ENCODE measurements around the gene GFOD1.

- TF ChIP-seq EZH2 (IDR thresholded peaks at IDR 0.05; ENCODE audit: low read depth): no peak
- TF ChIP-seq, protein P1, sequence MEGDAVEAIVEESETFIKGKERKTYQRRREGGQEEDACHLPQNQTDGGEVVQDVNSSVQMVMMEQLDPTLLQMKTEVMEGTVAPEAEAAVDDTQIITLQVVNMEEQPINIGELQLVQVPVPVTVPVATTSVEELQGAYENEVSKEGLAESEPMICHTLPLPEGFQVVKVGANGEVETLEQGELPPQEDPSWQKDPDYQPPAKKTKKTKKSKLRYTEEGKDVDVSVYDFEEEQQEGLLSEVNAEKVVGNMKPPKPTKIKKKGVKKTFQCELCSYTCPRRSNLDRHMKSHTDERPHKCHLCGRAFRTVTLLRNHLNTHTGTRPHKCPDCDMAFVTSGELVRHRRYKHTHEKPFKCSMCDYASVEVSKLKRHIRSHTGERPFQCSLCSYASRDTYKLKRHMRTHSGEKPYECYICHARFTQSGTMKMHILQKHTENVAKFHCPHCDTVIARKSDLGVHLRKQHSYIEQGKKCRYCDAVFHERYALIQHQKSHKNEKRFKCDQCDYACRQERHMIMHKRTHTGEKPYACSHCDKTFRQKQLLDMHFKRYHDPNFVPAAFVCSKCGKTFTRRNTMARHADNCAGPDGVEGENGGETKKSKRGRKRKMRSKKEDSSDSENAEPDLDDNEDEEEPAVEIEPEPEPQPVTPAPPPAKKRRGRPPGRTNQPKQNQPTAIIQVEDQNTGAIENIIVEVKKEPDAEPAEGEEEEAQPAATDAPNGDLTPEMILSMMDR (conservative IDR thresholded peaks at IDR 0.05): no peak
Measured at GRCh38 chr6:13478525-13478966, 8.9 kb downstream of the GFOD1 start.
